Gastrocnemius medialis (tissue), 4 donors: ENCODE measurements around the gene KRTAP12-4.

Experiments used
- CTCF ChIP-seq, 5 experiments: fragments of 450-650 bp in 3 of 5; fragments of 200-600 bp in 2 of 5; sonication (generic) in 2 of 5; IDR thresholded peaks in 4 of 5; conservative IDR thresholded peaks in 1 of 5; 1 replicate in 4 of 5; 2 replicates in 1 of 5; pipeline ENCODE4 v1.5.1; 2016 to 2019; ENCODE audit warnings: antibody characterized with exemption in 5 of 5, mild to moderate bottlenecking in 3 of 5, moderate library complexity in 3 of 5
- POLR2A ChIP-seq, 2 donors: fragments of 450-650 bp; IDR thresholded peaks; one replicate each; pipeline ENCODE4 v1.6.1; 2017; ENCODE audit warnings: antibody characterized with exemption in 2 of 2, mild to moderate bottlenecking in 2 of 2, moderate library complexity in 2 of 2

- TF ChIP-seq CTCF (IDR thresholded peaks at IDR 0.05 in 4 of 5, conservative IDR thresholded peaks at IDR 0.05 in 1 of 5), result no peak
- TF ChIP-seq POLR2A (IDR thresholded peaks at IDR 0.05), result no peak
These were observed 27.6 kb upstream of the KRTAP12-4 start, which contains the start of gene KRTAP12-1 for GRCh38 chr21:44681861-44682579.
